Smooth muscle cell (in vitro differentiated cells): ENCODE measurements around the gene CCDC136. TPM values are rescaled to one million over a fixed set of nuclear protein-coding genes. Genes with fewer than 3 reads are reported as not detected.

Experiments
- DNase-seq: peaks from one replicate; lab custom pipeline; 2025; ENCODE audit not compliant: unreplicated experiment; lab: John Stamatoyannopoulos, UW
- H2AFZ ChIP-seq: fragments of 200-600 bp; sonication (generic); 2 replicates; pipeline ENCODE4 v1.6.0; 2016; ENCODE audit warnings: antibody characterized with exemption, low read depth, mild to moderate bottlenecking
- H3F3A ChIP-seq: fragments of 200-600 bp; sonication (generic); 2 replicates; pipeline ENCODE4 v1.6.0; 2017; ENCODE audit warnings: antibody characterized with exemption, low read depth
- H3K27ac ChIP-seq: fragments of 200-600 bp; sonication (generic); 2 replicates; pipeline ENCODE4 v1.5.1; 2016; ENCODE audit warnings: low read depth, mild to moderate bottlenecking
- H3K27me3 ChIP-seq: fragments of 200-600 bp; sonication (generic); 2 replicates; pipeline ENCODE4 v1.6.1; 2016; ENCODE audit warnings: low read depth, mild to moderate bottlenecking
- H3K36me3 ChIP-seq: fragments of 200-600 bp; sonication (generic); 2 replicates; pipeline ENCODE4 v1.5.1; 2016; ENCODE audit warnings: low read depth
- H3K4me1 ChIP-seq: fragments of 200-600 bp; sonication (generic); 2 replicates; pipeline ENCODE4 v1.5.1; 2016; ENCODE audit warnings: low read depth
- H3K4me2 ChIP-seq: fragments of 200-600 bp; sonication (generic); 2 replicates; pipeline ENCODE4 v1.6.0; 2016; ENCODE audit warnings: mild to moderate bottlenecking
- H3K4me3 ChIP-seq: fragments of 200-600 bp; sonication (generic); 2 replicates; pipeline ENCODE4 v1.5.1; 2016; ENCODE audit warnings: mild to moderate bottlenecking
- H3K79me2 ChIP-seq: fragments of 200-600 bp; sonication (generic); 2 replicates; pipeline ENCODE4 v1.6.0; 2016; ENCODE audit warnings: low read depth, mild to moderate bottlenecking
- H3K9ac ChIP-seq: fragments of 200-600 bp; sonication (generic); 2 replicates; pipeline ENCODE4 v1.6.0; 2016; ENCODE audit warnings: low read depth
- H3K9me3 ChIP-seq: fragments of 200-600 bp; sonication (generic); replicated peaks from 2 replicates; pipeline ENCODE4 v1.5.1; 2016; ENCODE audit warnings: low read depth
- H4K20me1 ChIP-seq: fragments of 200-600 bp; sonication (generic); 2 replicates; pipeline ENCODE4 v1.6.0; 2016; ENCODE audit warnings: low read depth
- WGBS: methylation state at CpG from one replicate; pipeline ENCODE4 v1.1.7; 2016; ENCODE audit warnings: low lambda C conversion rate; 5-methylcytosine and 5-hydroxymethylcytosine counted together
- polyA plus RNA-seq: library from polyadenylated mRNA; unstranded; fragments of >200 nt; fragmentation: Nextera tagmentation; extraction: Ambion mirVana; gene quantifications from 2 replicates; pipeline ENCODE4 v1.2.1, GENCODE V29; 2016
- total RNA-seq: library from RNA; depleted of rRNA; stranded (reverse); fragments of >200 nt; gene quantifications from 2 replicates; pipeline ENCODE4 v1.2.3, GENCODE V29; 2014
- TF ChIP-seq, protein P1 (sequence below): fragments of 200-600 bp; sonication (generic); IDR thresholded peaks from 2 replicates; pipeline ENCODE4 v1.5.1; 2017; ENCODE audit warnings: borderline replicate concordance, mild to moderate bottlenecking, antibody characterized with exemption; ENCODE audit not compliant: insufficient read depth, poor library complexity, severe bottlenecking

CCDC136 gene
- total and polyA plus RNA-seq, 2 experiments from 2014 or later: 2.7 to 3.1 TPM

DNA sequence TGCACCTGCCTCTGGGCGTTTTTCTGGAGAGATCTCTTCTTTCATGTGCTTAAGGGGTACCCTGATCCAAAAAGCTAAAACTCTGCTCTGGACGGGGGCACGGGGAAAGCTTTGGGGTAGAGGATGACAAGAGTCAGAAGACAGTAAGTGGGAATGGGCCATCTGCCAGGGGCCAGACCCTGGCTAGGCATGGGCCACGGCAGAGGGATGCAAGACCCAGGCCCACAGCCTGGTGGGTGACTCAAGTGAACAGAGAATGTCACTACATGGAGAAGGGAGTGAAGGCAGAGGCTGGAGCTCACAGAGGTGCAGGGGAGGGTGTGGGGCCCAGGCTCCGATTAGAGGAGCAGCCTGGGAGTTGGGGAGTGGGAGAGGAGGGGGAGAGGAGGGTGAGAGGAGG lies 53.7 kb downstream of the CCDC136 start:
- Histone ChIP-seq H3K4me2 (no peak overlapping the region), H4K20me1 (peaks cover 30% of the 10 kb centered on the region), H3K79me2 (no peaks in the 10 kb centered on the region), H3K27ac (no peak overlapping the region), H3K4me1 (no peaks in the 10 kb centered on the region), H2AFZ (no peak overlapping the region), H3K36me3 (peaks cover 4% of the 10 kb centered on the region), H3K27me3 (no peaks in the 10 kb centered on the region), H3K9me3 (no peaks in the 10 kb centered on the region), H3K9ac (no peak overlapping the region), H3K4me3 (no peak overlapping the region), H3F3A (no peaks in the 10 kb centered on the region)
- no peak for DNase-seq
- TF ChIP-seq, protein P1, sequence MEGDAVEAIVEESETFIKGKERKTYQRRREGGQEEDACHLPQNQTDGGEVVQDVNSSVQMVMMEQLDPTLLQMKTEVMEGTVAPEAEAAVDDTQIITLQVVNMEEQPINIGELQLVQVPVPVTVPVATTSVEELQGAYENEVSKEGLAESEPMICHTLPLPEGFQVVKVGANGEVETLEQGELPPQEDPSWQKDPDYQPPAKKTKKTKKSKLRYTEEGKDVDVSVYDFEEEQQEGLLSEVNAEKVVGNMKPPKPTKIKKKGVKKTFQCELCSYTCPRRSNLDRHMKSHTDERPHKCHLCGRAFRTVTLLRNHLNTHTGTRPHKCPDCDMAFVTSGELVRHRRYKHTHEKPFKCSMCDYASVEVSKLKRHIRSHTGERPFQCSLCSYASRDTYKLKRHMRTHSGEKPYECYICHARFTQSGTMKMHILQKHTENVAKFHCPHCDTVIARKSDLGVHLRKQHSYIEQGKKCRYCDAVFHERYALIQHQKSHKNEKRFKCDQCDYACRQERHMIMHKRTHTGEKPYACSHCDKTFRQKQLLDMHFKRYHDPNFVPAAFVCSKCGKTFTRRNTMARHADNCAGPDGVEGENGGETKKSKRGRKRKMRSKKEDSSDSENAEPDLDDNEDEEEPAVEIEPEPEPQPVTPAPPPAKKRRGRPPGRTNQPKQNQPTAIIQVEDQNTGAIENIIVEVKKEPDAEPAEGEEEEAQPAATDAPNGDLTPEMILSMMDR: no peak
- WGBS: 100% methylated on average over 4 of the region's 5 CpGs

DNA sequence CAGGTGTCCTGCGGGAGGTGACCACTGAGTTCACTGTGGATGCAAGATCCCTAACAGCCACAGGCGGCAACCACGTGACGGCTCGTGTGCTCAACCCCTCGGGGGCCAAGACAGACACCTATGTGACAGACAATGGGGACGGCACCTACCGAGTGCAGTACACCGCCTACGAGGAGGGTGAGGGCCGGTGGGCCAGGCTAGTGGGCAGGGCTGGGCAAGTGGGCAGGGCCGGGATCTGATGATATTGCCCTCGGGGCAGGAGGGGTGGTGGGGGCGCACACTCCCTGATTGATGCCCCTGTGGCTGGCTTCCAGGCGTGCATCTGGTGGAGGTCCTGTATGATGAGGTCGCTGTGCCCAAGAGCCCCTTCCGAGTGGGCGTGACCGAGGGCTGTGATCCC lies 54.2 kb downstream of the CCDC136 start:
- Histone ChIP-seq H3K4me1 (no peaks in the 10 kb centered on the region), H3K27ac (no peak overlapping the region), H3K79me2 (no peaks in the 10 kb centered on the region), H3K27me3 (no peaks in the 10 kb centered on the region), H3K9me3 (no peaks in the 10 kb centered on the region), H3F3A (no peaks in the 10 kb centered on the region), H3K9ac (no peak overlapping the region), H3K36me3 (peaks cover 4% of the 10 kb centered on the region), H3K4me2 (no peak overlapping the region), H4K20me1 (peaks cover 25% of the 10 kb centered on the region), H2AFZ (no peak overlapping the region), H3K4me3 (no peak overlapping the region)
- no peak for DNase-seq
- TF ChIP-seq, protein P1: no peak
- 95% methylated on average over 16 of the region's 19 CpGs for WGBS

DNA sequence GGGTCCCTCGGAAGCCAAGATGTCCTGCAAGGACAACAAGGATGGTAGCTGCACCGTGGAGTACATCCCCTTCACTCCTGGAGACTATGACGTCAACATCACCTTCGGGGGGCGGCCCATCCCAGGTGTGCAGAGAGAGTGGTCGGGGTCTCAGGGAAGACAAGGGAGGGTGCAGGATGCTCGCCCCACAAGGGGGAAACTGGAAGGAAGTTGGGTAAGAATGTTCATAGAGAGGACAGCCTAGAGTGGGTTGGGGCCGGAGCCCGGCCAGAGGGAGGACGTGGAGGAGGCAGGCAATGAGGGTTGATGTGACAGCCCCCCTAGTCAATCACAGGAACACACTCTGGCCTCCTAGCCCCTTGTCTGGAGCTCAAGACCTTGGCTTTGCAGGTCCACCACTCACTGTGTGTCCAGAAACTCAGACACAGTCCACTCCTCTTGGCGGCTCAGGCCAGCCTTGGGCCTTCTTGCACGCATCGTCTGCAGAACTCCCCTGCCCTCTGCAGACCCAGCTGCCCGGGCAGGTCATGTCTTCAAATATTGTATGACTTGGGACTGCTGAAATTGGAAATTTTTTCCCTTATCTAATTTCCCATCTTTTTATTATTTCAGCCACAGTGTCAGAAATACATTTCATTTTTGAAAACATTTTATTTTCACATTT lies 55.1 kb downstream of the CCDC136 start:
- no peak for DNase-seq
- Histone ChIP-seq H3F3A (no peaks in the 10 kb centered on the region), H2AFZ (no peak overlapping the region), H3K27me3 (no peaks in the 10 kb centered on the region), H3K4me3 (no peak overlapping the region), H3K9ac (no peak overlapping the region), H3K27ac (no peak overlapping the region), H3K4me1 (no peaks in the 10 kb centered on the region), H3K36me3 (peaks cover 11% of the 10 kb centered on the region), H4K20me1 (peaks cover 16% of the 10 kb centered on the region), H3K9me3 (no peaks in the 10 kb centered on the region), H3K79me2 (no peaks in the 10 kb centered on the region), H3K4me2 (no peak overlapping the region)
- 96% methylated on average over 14 of the region's 14 CpGs for WGBS
- TF ChIP-seq, protein P1: no peak

DNA sequence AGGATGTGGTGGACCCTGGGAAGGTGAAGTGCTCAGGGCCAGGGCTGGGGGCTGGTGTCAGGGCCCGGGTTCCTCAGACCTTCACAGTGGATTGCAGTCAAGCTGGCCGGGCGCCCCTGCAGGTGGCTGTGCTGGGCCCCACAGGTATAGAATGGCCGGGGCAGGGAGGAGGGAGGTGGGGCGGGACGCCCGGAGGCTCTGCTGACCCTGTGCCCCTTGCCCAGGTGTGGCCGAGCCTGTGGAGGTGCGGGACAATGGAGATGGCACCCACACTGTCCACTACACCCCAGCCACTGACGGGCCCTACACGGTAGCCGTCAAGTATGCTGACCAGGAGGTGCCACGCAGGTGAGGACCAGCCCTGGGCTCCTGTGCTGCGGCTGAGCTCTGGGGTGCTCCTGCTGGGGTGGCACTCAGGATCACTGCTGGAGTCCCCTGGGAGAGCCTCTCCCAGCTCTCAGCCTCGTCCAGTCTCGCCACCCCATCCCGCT lies 56.0 kb downstream of the CCDC136 start:
- Histone ChIP-seq H3K27ac (no peak overlapping the region), H3K79me2 (no peaks in the 10 kb centered on the region), H3K36me3 (peaks cover 11% of the 10 kb centered on the region), H3K9ac (no peak overlapping the region), H4K20me1 (peaks cover 10% of the 10 kb centered on the region), H3K4me3 (no peak overlapping the region), H2AFZ (no peak overlapping the region), H3K4me1 (no peaks in the 10 kb centered on the region), H3K9me3 (no peaks in the 10 kb centered on the region), H3K4me2 (no peak overlapping the region), H3F3A (no peaks in the 10 kb centered on the region), H3K27me3 (no peaks in the 10 kb centered on the region)
- TF ChIP-seq, protein P1: no peak
- DNase-seq: no peak
- 95% methylated on average over 11 of the region's 17 CpGs for WGBS
